CD4-positive, alpha-beta T cell treated with Interleukin-2 at 100 ng/mL for 4 hours (primary cell): ENCODE data around the gene DPY19L2.
"Not testable (repeated sequence)": the region's sequence is repeated elsewhere in the genome, so short reads cannot be mapped to it uniquely, and the experiment has no call there.

Experiments
- DNase-seq: peaks from one replicate; pipeline ENCODE4 v3.0.0-alpha.2; 2020; ENCODE audit warnings: low spot score

Gene DPY19L2

DNA sequence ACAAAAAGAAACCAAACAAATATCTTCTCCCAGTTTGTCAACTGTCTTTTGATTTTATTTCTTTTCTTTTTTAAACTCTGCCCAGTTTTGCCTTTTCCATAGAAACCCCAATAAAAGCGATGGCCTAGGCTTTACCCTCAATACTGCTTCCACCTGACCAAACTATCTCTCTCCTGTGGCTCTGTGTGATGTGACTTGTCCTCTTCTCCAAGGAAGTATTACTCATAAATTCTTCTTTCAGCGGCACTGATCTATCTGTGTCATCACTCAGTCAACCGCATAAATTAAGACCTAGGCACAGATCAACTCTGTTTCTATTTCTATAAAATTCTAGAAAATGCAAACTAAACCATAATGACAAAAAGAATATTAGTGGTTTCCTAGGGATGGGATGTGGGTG, 9.8 kb downstream of the DPY19L2 start:
- not testable (repeated sequence) for DNase-seq

DNA sequence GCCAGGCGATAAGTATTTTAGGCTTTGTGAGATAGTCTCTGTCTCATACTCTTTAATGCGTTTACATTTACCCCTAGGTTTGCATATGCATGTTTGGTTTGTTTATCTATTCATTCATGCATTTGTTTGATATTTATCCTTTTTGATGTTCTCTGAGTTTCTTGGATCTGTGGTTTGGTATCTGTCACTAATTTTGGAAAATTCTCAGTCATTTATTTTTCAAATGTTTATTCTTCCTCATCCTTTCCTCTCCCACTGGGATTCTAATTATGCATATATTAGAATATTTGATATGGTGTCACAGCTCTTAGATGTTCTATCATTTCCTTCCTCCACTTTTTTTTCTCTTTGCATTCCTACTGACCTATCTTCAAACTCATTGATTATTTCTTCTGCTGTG, 11.9 kb downstream of the DPY19L2 start:
- DNase-seq = not testable (repeated sequence)

DNA sequence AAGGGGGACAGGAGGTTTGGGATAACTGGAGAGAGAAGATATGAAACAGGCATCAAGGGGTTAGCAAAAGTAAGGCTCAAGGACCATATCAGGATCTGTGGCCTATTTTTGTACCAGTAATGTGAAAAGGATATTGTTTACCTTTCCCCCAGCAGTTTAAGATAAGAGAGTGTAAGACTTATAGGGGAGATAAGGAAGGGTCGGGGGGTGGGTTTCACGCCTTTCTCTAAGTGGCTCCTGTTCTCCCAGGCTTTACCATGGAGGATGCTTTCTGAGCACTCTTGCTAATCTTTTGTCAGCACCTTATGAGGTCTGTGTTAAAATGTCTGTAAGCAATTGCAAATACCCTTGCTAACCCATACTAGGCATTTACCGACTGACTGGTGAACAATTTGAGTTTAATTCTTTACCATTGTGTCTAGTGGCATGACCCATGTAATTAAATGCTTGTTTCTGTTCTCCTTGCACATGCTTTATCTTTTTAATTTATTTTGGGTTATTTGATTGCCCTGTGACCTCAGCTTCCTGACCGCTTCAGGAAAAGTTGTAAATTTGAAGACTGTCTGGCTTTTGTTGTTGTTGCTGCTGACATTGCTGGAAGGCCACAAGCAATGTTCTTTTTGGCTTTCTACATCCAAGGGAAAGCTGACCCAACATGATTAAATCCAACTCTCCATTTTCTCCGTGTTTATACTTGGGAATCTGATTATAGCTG, 12.6 kb downstream of the DPY19L2 start:
- not testable (repeated sequence) for DNase-seq

DNA sequence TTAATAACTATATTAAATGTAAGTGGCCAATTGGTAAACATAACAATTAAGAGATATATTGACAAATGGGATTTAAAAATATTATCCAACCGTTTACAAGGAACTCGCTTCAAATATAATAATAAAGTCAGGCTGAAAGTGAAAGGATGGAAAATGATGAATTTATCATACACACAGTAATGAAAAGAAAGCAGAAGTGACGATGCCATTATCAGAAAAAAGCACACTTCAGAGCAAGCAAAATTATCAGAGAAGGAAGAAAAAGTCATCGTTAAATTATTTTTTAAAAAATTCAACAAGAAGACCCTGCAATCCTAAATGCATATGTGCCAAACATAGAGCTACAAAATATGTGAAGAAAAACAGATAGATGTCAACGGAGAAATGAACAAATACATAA, 13.8 kb downstream of the DPY19L2 start:
- not testable (repeated sequence) for DNase-seq

DNA sequence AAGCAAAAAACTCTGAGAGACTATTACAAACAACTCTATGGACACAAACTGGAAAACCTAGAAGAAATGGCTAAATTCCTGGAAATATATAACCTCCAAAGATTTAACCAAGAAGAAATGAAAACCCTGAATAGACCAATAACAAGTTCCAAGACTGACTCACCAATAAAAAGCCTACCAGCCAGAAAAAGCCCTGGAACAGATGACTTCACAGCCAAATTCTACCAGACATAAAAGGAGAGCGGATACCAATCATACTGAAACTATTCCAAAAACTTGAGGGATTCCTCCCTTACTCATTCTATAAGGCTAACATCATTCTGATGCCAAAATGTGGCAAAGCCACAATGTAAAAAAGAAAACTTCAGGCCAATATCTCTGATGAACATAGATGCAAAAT, 18.8 kb downstream of the DPY19L2 start:
- not testable (repeated sequence) for DNase-seq

DNA sequence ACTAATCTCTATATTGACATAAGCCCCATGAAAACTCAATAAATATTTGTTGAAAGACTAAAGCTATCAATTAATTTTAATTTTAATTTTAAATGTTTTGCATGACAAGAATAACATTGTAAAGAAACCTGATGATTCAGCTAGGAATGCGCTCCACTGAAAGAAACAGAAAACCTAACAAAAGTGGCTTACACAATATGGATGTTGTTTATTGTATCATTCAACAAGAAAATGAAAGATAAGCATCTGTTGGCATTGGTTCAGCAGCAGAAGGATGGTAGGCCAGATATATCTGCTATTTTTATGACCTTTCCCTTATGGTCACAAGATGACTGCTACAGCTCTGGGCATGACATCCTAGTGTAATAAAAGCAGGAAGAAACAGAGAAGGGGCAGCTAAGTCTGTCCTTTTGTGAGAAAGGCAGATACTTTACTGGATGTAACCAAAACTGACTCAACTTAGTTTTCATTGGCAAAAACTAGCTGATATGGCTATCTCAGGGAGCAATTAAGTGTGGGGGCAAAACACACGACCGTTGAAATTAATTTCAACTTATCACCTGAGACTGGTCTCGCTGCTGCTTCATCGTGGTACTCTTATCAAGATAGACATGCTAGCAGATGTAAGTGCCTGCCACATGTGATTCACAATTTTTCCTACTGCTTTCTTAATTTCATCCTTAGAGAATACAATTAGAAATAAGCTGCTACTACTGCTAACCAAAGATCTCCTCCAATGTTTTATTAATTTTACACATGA, 24.7 kb downstream of the DPY19L2 start:
- DNase-seq = not testable (repeated sequence)

DNA sequence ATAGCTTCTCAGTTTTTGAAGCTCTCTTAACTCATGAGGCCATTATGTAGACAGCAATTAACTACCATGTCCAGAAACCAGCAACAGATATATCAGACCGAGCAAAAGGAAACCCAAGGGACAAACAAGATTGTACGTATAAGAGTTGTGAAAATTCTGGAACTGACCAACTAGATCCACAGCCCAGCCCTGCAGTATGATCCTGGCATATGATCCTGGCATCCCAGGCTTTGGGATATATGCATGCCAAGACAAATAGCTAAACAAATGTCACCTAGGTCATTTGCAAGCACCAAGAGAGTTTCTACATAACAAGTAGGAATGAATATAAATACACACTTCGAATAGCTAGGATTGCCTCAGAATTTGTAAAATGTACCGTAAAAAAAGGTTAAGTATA, 44.0 kb downstream of the DPY19L2 start:
- not testable (repeated sequence) for DNase-seq

DNA sequence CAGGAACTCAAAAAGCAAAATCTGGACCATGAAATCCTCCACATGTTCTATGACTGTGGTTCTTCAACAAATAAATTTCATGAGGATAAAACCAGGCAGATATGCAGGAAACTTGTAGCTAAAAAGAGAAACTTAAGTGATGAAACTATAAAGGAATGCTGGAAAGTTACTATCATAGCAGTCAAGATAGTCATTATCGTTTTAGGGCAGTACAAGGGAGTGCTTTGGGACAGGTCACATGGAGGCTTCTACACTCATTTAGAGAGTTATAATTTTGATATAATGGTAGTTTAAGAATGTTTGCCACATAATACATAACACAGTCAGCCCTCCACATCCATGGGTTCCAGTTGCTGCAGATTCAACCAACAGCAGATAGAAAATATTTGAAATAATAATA, 52.7 kb downstream of the DPY19L2 start:
- not testable (repeated sequence) for DNase-seq

DNA sequence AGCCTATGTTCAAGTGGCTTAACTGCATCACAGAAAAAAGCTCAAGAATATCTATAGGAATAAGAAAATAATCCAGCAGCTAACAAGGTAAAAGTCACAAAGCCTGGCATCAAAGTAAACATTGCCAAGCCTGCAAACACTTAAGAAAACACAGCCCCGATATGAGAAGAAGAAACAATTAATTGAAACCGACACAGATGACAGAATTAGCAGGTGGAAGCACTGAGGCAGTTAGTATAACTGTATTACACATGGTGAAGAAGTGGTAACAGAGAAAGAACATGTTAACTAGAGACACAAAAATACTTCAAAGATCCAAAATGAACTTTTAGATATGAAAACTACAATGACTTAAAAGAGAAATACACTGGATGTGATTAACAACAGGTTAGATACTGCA, 57.0 kb downstream of the DPY19L2 start:
- not testable (repeated sequence) for DNase-seq

DNA sequence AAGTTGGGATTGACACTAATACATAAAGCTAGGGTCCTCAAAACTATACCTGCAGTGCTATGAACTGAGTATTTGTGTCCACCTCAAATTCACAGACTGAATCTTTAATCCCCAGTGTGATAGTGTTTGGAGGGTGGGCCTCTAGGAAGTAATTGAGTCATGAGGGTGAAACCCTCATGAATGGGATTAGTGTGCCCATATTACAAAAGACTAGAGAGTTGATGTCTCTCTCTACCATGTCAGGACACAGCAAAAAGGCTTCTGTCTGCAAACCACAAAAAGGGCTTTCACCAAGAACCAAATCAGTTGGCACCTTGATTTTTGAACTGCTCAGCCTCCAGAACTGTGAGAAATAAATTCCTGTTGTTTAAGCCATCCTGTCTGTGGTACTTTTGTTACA, 59.0 kb downstream of the DPY19L2 start:
- not testable (repeated sequence) for DNase-seq

DNA sequence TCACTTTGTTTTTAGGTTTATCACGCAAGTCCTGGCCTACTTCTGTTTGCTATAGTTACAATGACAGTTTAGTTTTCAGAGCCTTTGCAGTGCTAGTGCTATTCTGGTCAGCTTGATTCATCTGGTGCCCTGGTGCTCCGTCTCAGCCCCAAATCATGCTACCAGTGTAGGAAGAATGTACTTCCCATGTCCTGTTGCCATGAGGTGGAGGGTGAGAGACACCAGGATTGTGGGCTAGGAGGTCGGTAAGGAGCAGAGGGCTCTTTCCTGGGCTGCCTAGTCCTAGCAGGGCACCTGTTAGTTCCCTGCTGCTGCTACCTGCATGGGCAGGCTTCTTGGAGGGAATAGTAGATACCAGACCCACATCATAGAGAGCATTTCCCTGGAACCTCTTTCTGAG, 63.3 kb downstream of the DPY19L2 start:
- not testable (repeated sequence) for DNase-seq

DNA sequence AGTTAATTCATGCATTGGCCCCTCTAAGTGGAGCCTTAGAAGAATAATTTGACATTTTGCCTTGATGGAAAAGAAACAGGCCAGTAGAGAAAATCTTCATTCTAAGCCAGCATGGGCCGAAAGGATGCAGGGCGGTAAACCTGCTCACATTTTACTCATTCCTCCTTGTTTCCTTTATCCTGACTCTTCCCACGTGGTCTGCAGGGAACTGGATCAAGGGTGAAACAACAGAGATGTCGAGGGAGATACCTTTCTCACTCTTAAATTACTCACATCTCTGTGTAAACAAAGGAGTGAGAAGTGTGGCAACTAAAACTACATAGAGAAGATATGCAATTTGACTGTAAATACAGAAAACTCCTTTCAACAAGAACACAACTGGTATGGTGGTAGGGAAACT, 73.5 kb downstream of the DPY19L2 start:
- not testable (repeated sequence) for DNase-seq

DNA sequence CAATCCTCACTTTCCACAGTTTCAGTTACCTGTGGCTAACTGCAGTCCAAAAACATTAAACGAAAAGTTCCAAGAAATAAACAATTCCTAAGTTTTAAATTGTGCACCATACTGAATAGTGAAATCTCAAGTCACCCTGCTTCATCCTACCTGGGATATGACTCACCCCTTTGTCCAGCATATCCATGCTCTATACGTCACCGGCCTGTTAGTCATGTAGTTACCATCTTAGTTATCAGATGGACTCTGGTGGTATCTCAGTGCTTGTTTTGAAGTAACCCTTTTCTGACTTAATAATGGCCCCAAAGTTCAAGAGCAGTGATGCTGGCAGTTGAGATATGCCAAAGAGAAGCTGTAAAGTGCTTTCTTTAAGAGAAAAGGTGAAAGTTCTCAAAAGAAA, 83.9 kb downstream of the DPY19L2 start:
- not testable (repeated sequence) for DNase-seq

DNA sequence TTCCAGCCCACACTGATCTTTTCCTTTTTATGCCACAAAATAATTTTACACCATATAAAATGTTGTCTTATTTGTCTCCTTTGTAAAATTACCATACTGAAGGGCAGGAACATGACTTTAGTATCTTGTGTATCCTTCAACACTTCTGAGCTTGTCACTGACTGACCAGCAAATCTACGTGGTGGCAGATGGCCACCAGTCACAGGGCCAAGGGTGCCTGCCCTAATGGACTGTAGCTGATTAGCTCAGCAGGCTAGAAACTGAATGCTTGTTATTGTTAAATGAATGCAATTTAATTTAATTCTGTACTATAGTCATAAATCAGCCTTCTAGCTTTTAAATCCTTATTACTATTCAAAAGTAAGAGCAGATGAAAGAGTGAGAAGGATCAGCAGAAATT, 85.0 kb downstream of the DPY19L2 start:
- not testable (repeated sequence) for DNase-seq

DNA sequence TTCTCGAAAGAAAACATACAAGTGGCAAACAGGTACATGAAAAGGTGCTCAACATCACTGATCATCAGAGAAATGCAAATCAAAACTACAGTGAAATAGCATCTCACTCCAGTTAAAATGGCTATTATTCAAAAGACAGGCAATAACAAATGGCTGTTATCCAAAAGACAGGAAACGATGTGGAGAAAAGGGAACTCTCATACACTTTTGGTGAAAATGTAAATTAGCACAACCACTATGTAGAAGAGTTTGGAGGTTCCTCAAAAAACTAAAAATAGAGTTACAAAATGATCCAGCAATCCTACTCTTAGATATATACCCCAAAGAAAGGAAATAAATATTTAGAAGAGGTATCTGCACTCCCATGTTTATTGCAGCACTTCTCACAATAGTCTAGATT, 90.7 kb downstream of the DPY19L2 start:
- not testable (repeated sequence) for DNase-seq

DNA sequence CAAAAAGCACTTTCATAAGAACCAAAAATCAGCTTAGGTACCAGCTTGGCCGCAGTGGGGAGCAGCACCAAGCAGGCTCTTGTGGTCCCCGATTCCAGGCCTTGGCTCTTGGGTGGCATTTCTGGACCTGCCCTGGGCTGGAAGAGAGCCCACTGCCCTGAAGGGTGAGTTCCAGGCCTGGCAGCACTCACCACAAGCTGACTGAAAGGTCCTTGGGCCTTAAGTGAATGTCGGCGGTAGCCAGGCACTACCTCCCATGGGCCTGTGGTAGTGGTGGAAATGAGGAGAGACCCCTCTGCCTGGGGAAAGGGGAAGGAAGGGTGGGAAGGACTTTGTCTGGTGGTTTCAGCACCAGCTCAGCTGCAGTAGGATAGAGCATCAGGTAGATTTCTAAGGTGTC, 96.3 kb downstream of the DPY19L2 start:
- DNase-seq = not testable (repeated sequence)

DNA sequence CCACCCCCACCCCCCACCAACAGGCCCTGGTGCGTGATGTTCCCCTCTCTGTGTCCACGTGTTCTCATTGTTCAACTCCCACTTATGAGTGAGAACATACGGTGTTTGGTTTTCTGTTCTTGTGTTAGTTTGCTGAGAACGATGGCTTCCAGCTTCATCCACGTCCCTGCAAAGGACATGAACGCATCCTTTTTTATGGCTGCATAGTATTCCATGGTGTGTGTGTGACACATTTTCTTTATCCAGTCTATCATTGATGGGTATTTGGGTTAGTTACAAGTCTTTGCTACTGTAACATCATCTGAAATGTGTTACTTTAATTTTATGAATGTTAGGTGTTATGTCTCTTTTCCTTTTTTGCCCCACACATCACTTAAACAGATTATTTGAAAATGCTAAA, 109.8 kb downstream of the DPY19L2 start:
- not testable (repeated sequence) for DNase-seq

DNA sequence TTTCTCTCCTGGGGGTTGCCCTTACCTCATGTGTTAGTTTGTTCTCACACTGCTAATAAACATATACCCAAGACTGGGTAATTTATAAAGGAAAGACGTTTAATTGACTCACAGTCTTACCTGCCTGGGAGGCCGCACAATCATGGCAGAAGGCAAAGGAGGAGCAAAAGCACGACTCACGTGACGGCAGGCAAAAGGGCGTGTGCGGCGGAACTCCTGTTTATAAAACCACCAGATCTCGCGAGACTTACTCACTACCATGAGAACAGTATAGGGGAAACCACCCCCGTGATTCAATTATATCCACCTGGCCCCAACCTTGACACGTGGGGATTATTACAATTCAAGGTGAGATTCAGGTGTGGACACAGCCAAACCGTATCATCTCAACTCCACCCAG, 116.9 kb downstream of the DPY19L2 start:
- DNase-seq = not testable (repeated sequence)

DNA sequence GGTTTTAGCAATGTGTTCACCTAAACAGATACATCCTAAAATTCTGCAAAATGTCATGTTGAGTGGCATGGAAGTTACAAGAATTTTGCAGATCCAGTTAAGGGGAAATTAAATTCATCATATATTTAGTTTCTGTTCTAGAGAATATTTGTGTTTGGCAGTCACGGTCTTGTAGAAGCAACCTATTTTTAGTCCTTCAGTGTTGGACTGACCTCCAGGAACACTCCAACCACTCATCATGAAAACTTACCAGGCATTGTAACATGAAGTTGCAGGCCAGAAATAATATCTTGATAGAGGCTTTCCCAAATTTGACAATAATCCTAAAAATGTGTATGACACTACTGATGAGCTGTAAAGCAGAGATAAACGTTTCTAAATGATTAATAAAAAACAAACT, 119.3 kb downstream of the DPY19L2 start:
- not testable (repeated sequence) for DNase-seq

DNA sequence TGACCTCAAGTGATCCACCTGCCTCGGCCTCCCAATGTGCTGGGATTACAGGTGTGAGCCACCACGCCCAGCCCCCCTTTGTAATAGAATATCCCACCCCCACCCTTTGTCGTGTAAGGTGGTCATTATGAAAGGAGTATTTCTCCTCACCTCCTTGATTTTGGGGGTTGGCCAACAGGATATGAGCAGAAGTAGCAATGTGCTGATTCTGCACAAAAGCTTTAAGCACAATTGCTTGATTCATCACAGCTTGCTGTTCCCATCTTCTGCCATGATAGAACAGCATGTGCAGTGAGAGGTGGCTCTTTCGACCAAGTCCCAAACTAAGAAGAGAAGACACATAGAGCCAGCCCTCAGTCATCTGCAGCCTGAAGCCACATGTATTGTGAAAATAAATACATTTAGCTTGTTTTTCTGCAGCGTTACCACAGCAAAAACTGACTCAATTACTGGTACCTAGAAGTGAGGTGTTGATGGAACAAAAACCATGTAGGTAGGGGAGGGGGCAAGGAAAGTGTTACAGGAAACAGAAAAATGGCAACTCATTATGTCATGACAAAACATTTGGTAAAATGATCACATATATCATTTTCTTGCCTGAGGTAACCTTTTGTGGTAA, 122.9 kb downstream of the DPY19L2 start:
- not testable (repeated sequence) for DNase-seq

DNA sequence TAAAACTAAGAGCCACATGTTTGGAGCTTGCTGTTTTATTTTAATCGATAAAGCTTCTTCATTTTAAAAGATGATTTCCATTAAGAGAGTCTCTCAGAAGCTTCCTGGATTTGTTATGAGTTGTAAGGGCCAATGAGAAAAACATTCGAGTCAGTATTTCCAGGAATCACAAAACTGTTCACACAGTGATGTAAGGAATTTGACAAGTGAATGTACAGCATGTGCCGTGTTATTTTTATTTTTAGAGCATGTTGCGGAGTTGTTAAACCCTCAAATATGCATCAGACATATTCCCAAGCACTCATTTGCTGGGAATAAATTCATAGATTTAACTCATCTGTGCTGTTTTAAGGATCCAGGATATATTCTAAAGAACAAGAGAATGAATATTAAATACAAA, 129.6 kb downstream of the DPY19L2 start:
- not testable (repeated sequence) for DNase-seq

DNA sequence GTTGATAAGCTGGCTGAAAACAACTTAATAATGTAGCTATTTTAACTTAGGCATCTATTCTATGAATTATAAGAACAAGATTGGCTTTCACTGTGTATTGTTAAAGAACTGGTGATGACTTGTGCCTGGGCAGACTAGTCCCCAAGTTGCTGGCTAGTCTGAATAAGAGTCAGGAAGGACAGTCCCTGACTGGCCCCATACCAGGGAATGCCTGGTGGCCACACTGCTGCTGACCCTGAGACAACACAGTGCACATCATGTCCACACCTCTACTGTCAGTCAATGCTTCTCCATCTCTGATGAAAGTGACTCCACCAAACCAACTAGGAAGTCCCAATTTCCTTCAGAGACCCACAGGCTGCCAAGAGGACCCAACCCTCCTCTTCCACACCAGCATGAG, 130.5 kb downstream of the DPY19L2 start:
- not testable (repeated sequence) for DNase-seq

DNA sequence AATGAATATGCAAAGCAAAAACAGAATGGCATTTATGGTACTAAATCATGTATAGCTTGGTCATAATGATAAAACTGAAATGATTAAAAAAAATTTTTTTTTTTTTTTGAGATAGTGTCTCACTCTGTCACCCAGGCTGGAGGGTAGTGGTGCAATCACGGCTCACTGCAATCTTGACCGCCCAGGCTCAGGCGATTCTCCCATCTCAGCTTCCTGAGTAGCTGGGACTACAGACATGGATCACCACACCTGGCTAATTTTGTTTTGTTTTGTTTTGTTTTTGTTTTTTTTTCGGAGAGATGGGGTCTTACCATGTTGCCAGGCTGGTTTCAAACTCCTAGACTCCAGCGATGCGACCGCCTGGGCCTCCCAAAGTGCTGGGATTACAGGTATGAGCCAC, 138.7 kb downstream of the DPY19L2 start:
- not testable (repeated sequence) for DNase-seq
